Osteocyte (in vitro differentiated cells): ENCODE data around the gene EBF3. TPM values are rescaled to one million over a fixed set of nuclear protein-coding genes. Genes with fewer than 3 reads are reported as not detected.
A peak's percentile ranks its signal among the peaks of the same experiment; 100 is the strongest.

ENCODE experiments used
- DNase-seq: peaks from one replicate; pipeline ENCODE4 v3.0.0; 2021; ENCODE audit warnings: mixed read lengths; ENCODE audit not compliant: unreplicated experiment; ENCODE audit errors: extremely low spot score
- H3K27ac Mint-ChIP-seq: one replicate; pipeline ENCODE4 v1.8.0; 2021; ENCODE audit warnings: mild to moderate bottlenecking, mixed read lengths; ENCODE audit not compliant: unreplicated experiment
- H3K27me3 Mint-ChIP-seq: one replicate; pipeline ENCODE4 v1.8.0; 2021; ENCODE audit warnings: mixed read lengths; ENCODE audit not compliant: unreplicated experiment
- H3K36me3 Mint-ChIP-seq: one replicate; pipeline ENCODE4 v1.8.0; 2021; ENCODE audit warnings: mixed read lengths; ENCODE audit not compliant: unreplicated experiment
- H3K4me1 Mint-ChIP-seq: one replicate; pipeline ENCODE4 v1.8.0; 2021; ENCODE audit warnings: mixed read lengths; ENCODE audit not compliant: unreplicated experiment
- H3K4me3 Mint-ChIP-seq: one replicate; pipeline ENCODE4 v1.8.0; 2021; ENCODE audit warnings: mild to moderate bottlenecking, moderate library complexity, mixed read lengths; ENCODE audit not compliant: unreplicated experiment
- H3K9me3 Mint-ChIP-seq: one replicate; pipeline ENCODE4 v1.8.0; 2021; ENCODE audit warnings: mixed read lengths; ENCODE audit not compliant: unreplicated experiment
- CTCF ChIP-seq: fragments of 200-600 bp; sonication (generic); IDR thresholded peaks from 2 replicates; pipeline ENCODE4 v1.5.0; 2021; ENCODE audit warnings: antibody characterized with exemption, mild to moderate bottlenecking, moderate library complexity
- total RNA-seq: library from RNA; stranded (reverse); gene quantifications from 2 replicates; pipeline ENCODE4 v1.2.1, GENCODE V29; 2021

EBF3 gene
- total RNA-seq, 1 donor from 2014 or later: 0.59 TPM

DNA sequence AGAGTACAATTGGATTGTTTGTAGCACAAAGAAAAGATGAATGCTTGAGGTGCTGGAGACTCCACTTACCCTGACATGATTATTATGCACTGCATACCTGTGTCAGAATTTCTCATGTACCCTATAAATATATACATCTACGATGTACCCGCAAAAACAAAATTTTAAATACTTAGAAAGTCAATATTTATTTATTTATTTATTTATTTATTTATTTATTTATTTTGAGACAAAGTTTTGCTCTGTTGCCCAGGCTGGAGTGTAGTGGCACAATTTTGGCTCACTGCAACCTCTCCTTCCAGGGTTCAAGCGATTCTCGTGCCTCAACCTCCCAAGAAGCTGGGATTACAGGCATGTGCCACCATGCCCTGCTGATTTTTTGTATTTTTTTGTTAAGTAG is 35.1 kb upstream of the EBF3 start:
- Mint-ChIP-seq H3K9me3 (peaks cover 8% of the 10 kb centered on the region), H3K4me3 (no peak overlapping the region), H3K27ac (no peak overlapping the region), H3K4me1 (no peaks in the 10 kb centered on the region), H3K27me3 (peaks cover 5% of the 10 kb centered on the region), H3K36me3 (no peaks in the 10 kb centered on the region)
- DNase-seq: no peak
- no peak for TF ChIP-seq CTCF

- DNase-seq: no peak
- no peaks in the 10 kb centered on the region for H3K36me3 Mint-ChIP-seq
- H3K27ac Mint-ChIP-seq: no peak overlapping the region
- no peak for TF ChIP-seq CTCF
- no peaks in the 10 kb centered on the region for H3K4me1 Mint-ChIP-seq
- peaks cover 5% of the 10 kb centered on the region for H3K27me3 Mint-ChIP-seq
- no peak overlapping the region for H3K4me3 Mint-ChIP-seq
- H3K9me3 Mint-ChIP-seq: peaks cover 16% of the 10 kb centered on the region
These were observed 29.5 kb upstream of the EBF3 start for GRCh38 chr10:129993621-129994020.

DNA sequence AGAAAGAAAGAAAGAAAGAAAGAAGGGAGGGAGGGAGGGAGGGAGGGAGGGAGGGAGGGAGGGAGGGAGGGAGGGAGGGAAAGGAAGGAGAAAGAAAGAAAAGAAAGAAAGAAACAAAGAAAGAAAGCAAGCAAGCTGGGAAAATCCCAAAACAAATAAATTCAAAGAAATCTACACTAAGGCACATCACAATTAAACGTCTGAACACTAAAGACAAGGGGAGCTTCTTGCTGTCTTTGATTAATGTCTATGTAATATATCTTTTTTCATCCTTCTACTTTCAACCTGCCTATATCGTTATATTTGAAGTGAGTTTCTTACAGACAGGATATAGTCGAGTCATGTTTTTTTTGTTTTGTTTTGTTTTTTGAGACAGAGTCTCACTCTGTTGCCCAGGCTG is 28.3 kb upstream of the EBF3 start:
- H3K9me3 Mint-ChIP-seq: peaks cover 19% of the 10 kb centered on the region
- no peaks in the 10 kb centered on the region for H3K36me3 Mint-ChIP-seq
- no peak overlapping the region for H3K4me3 Mint-ChIP-seq
- peaks cover 5% of the 10 kb centered on the region for H3K27me3 Mint-ChIP-seq
- H3K4me1 Mint-ChIP-seq: no peaks in the 10 kb centered on the region
- no peak for DNase-seq
- H3K27ac Mint-ChIP-seq: no peak overlapping the region
- no peak for TF ChIP-seq CTCF

DNA sequence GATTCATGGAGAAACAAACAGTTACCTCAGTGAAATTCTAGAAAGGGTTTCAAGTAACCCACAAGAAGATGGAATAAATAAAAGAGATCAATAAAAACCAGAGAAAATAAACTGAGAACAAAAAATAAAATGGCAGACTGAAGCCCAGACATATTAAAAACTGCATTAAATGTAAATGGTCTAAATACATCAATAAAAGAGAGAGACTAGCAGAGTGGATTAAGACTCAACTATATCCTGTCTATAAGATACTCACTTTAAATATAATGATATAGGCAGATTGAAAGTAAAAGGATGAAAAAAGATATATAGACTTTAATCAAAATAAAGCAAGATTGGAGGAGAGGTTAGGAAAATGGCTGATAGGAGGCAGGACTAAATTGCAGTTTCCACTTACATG is 18.8 kb upstream of the EBF3 start:
- Mint-ChIP-seq H3K36me3 (no peaks in the 10 kb centered on the region), H3K4me1 (no peaks in the 10 kb centered on the region), H3K4me3 (no peak overlapping the region), H3K27me3 (peaks cover 4% of the 10 kb centered on the region), H3K9me3 (peaks cover 18% of the 10 kb centered on the region), H3K27ac (no peak overlapping the region)
- no peak for DNase-seq
- no peak for TF ChIP-seq CTCF

DNA sequence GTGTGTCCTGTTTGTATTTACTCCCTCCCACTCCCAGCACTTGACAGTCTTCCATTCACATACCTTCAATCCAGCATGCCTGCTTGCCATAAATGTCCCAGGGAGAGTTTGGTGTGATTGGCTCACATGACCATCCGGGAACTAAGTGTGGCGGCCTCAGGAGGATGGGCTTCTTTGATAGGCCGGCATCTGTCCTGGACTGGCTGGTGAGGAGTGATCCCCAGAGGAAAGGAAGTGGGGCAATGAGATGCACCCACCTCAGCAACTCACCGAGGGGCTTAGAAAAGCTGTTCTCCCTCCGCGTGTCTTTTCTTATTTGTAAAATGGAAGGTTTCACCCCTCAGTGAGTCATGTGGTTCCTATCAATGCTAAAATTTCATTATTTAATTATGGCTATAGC is 14.9 kb upstream of the EBF3 start:
- Mint-ChIP-seq H3K27ac (no peak overlapping the region), H3K9me3 (peaks cover 9% of the 10 kb centered on the region), H3K36me3 (no peaks in the 10 kb centered on the region), H3K4me1 (no peaks in the 10 kb centered on the region), H3K27me3 (peaks cover 30% of the 10 kb centered on the region), H3K4me3 (no peak overlapping the region)
- peak; percentile 53 for DNase-seq
- TF ChIP-seq CTCF: no peak
